OCI-LY1 (cell line): ENCODE data around the gene TICAM1.

Source experiments
- H2AFZ ChIP-seq: fragments of 200-600 bp; sonication (generic), shearing (Covaris generic); 2 replicates; pipeline ENCODE4 v1.6.0; 2014; ENCODE audit warnings: antibody characterized with exemption, mild to moderate bottlenecking, low read length
- H3F3A ChIP-seq: fragments of 200-600 bp; sonication (generic), shearing (Covaris generic); 2 replicates; pipeline ENCODE4 v1.6.0; 2014; ENCODE audit warnings: mild to moderate bottlenecking, antibody characterized with exemption, low read length, moderate library complexity; ENCODE audit not compliant: insufficient read depth
- H3K27ac ChIP-seq: fragments of 200-600 bp; sonication (generic); 2 replicates; pipeline ENCODE4 v1.5.1; 2014; ENCODE audit warnings: low read length, mixed run types, mild to moderate bottlenecking, low read depth; ENCODE audit not compliant: poor library complexity, severe bottlenecking
- H3K27me3 ChIP-seq: fragments of 200-600 bp; sonication (generic); 2 replicates; pipeline ENCODE4 v1.6.0; 2014; ENCODE audit warnings: antibody characterized with exemption, mild to moderate bottlenecking, low read length, moderate library complexity; ENCODE audit not compliant: insufficient read depth
- H3K36me3 ChIP-seq: fragments of 200-600 bp; sonication (generic); 2 replicates; pipeline ENCODE4 v1.6.1; 2014; ENCODE audit warnings: mild to moderate bottlenecking, antibody characterized with exemption, low read length, moderate library complexity, mixed read lengths; ENCODE audit not compliant: insufficient read depth
- H3K4me1 ChIP-seq: fragments of 200-600 bp; sonication (generic); 2 replicates; pipeline ENCODE4 v1.5.1; 2014; ENCODE audit warnings: mild to moderate bottlenecking, low read length, moderate library complexity; ENCODE audit not compliant: insufficient read depth, severe bottlenecking
- H3K4me2 ChIP-seq: fragments of 200-600 bp; sonication (generic), shearing (Covaris generic); 2 replicates; pipeline ENCODE4 v1.6.1; 2014; ENCODE audit warnings: low read length
- H3K4me3 ChIP-seq: fragments of 200-600 bp; sonication (generic); 2 replicates; pipeline ENCODE4 v1.5.1; 2014; ENCODE audit warnings: low read length, low read depth, mild to moderate bottlenecking, mixed read lengths; ENCODE audit not compliant: poor library complexity, severe bottlenecking
- H3K79me2 ChIP-seq: fragments of 200-600 bp; shearing (Covaris generic); 2 replicates; pipeline ENCODE4 v1.6.1; 2016; ENCODE audit warnings: mixed run types, low read length, mixed read lengths; ENCODE audit not compliant: insufficient read depth
- H3K9ac ChIP-seq: fragments of 200-600 bp; sonication (generic), shearing (Covaris generic); 2 replicates; pipeline ENCODE4 v1.6.1; 2014; ENCODE audit warnings: mild to moderate bottlenecking, low read length, mixed read lengths
- H3K9me2 ChIP-seq: fragments of 200-600 bp; sonication (generic), shearing (Covaris generic); 2 replicates; pipeline ENCODE4 v1.6.1; 2014; ENCODE audit warnings: low read depth, mild to moderate bottlenecking, low read length, mixed read lengths
- H3K9me3 ChIP-seq: fragments of 200-600 bp; shearing (Covaris generic); 2 replicates; pipeline ENCODE4 v1.6.1; 2014; ENCODE audit warnings: low read length, mixed read lengths
- H4K20me1 ChIP-seq: fragments of 200-600 bp; sonication (generic), shearing (Covaris generic); 2 replicates; pipeline ENCODE4 v1.6.0; 2016; ENCODE audit warnings: mild to moderate bottlenecking, low read length; ENCODE audit not compliant: insufficient read depth
- CTCF ChIP-seq: fragments of 200-600 bp; sonication (generic), shearing (Covaris generic); IDR thresholded peaks from 2 replicates; pipeline ENCODE4 v1.5.1; 2017; ENCODE audit warnings: mild to moderate bottlenecking, antibody characterized with exemption, low read length, moderate library complexity, mixed read lengths
- EZH2 ChIP-seq: fragments of 200-600 bp; sonication (generic), shearing (Covaris generic); IDR thresholded peaks from 2 replicates; pipeline ENCODE4 v1.8.0; 2017; ENCODE audit warnings: borderline replicate concordance, mixed run types, mild to moderate bottlenecking, antibody characterized with exemption, low read length, moderate library complexity, mixed read lengths

Gene TICAM1

GRCh38 chr19:4831304-4831978 is at the start of gene TICAM1:
TICAM1 (minus strand) TSS chr19:4831712; CDS start chr19:4818377, 13,335 bp downstream.
- H2AFZ ChIP-seq = peak within 1 kb of the TSS; percentile 55; the same call in 1 of the 2 replicates
- no peaks in the 10 kb centered on the region for H4K20me1 ChIP-seq
- no peaks in the 10 kb centered on the region for H3K9me3 ChIP-seq
- peak within 1 kb of the TSS; percentile 94 for H3K4me2 ChIP-seq
- H3K27me3 ChIP-seq = no peaks in the 10 kb centered on the region
- peaks cover 30% of the 10 kb centered on the region for H3K4me1 ChIP-seq
- TF ChIP-seq CTCF = no peak
- TF ChIP-seq EZH2 = no peak
- no peaks in the 10 kb centered on the region for H3K9me2 ChIP-seq
- peak within 1 kb of the TSS; percentile 91 for H3K9ac ChIP-seq
- no peaks in the 10 kb centered on the region for H3K36me3 ChIP-seq
- H3K4me3 ChIP-seq = peak within 1 kb of the TSS; percentile 85
- peaks cover 19% of the 10 kb centered on the region; the same call in 1 of the 2 replicates for H3K79me2 ChIP-seq
- H3F3A ChIP-seq = no peaks in the 10 kb centered on the region
- H3K27ac ChIP-seq = peak within 1 kb of the TSS; percentile 88

GRCh38 chr19:4879041-4879440 is 47.5 kb upstream of the TICAM1 start:
- Histone ChIP-seq H3K4me1 (peaks cover 38% of the 10 kb centered on the region), H3K36me3 (no peaks in the 10 kb centered on the region), H3K4me2 (no peak overlapping the region), H3K27me3 (no peaks in the 10 kb centered on the region), H3K9me3 (no peaks in the 10 kb centered on the region), H3K9me2 (no peaks in the 10 kb centered on the region), H3K79me2 (no peaks in the 10 kb centered on the region), H3K4me3 (no peak overlapping the region), H3K9ac (no peak overlapping the region), H2AFZ (no peak overlapping the region), H3K27ac (peak overlapping the region; percentile 47), H3F3A (no peaks in the 10 kb centered on the region; the same call in 1 of the 2 replicates), H4K20me1 (no peaks in the 10 kb centered on the region)
- no peak for TF ChIP-seq EZH2
- no peak for TF ChIP-seq CTCF

GRCh38 chr19:4878491-4878968 is 47.0 kb upstream of the TICAM1 start:
- Histone ChIP-seq H3K27me3 (no peaks in the 10 kb centered on the region), H3K9me2 (no peaks in the 10 kb centered on the region), H3K27ac (peak overlapping the region; percentile 47), H2AFZ (no peak overlapping the region), H3K79me2 (no peaks in the 10 kb centered on the region), H3K9ac (no peak overlapping the region; the same call in 1 of the 2 replicates), H3K36me3 (no peaks in the 10 kb centered on the region), H3K9me3 (no peaks in the 10 kb centered on the region), H3K4me3 (no peak overlapping the region), H3K4me2 (no peak overlapping the region; the same call in 1 of the 2 replicates), H4K20me1 (no peaks in the 10 kb centered on the region), H3F3A (no peaks in the 10 kb centered on the region; the same call in 1 of the 2 replicates), H3K4me1 (peaks cover 38% of the 10 kb centered on the region)
- TF ChIP-seq CTCF = no peak
- TF ChIP-seq EZH2 = no peak
